ENCODE data around the gene DOCK9.

GRCh38 chr13:98839856-98840769, 137.8 kb downstream of the DOCK9 start:
- TF ChIP-seq REST (IDR thresholded peaks at IDR 0.05; ENCODE audit: unreplicated experiment) = no peak
- TF ChIP-seq CTCF (conservative IDR thresholded peaks at IDR 0.05; ENCODE audit: low read depth in 2 of 2) = peak; percentile 83 to 85
- no peak for TF ChIP-seq EZH2phosphoT487 (IDR thresholded peaks at IDR 0.05; ENCODE audit: unreplicated experiment)
- peak; percentile 11; the same call in 1 of the 2 replicates for TF ChIP-seq CREB1 (CRISPR knock-in tag; IDR thresholded peaks at IDR 0.05; ENCODE audit: low read depth)
- TF ChIP-seq POLR2AphosphoS5 (IDR thresholded peaks at IDR 0.05; ENCODE audit: low read depth) = no peak
- TF ChIP-seq EZH2 (IDR thresholded peaks at IDR 0.05; ENCODE audit: low read depth, unreplicated experiment) = no peak
- TF ChIP-seq JUNB (IDR thresholded peaks at IDR 0.05; ENCODE audit: unreplicated experiment) = no peak
- TF ChIP-seq STAT1 (IDR thresholded peaks at IDR 0.05; ENCODE audit: unreplicated experiment) = no peak
- no peak for TF ChIP-seq ETS1 (IDR thresholded peaks at IDR 0.05)
- no peak for TF ChIP-seq NANOG (IDR thresholded peaks at IDR 0.05; ENCODE audit: borderline replicate concordance)
